ENCODE data around the gene MCM8. TPM values are rescaled to one million over a fixed set of nuclear protein-coding genes. Genes with fewer than 3 reads are reported as not detected.

MCM8 gene
- total RNA-seq, 2 experiments from 2014 or later = 46.6 to 47.8 TPM

DNA sequence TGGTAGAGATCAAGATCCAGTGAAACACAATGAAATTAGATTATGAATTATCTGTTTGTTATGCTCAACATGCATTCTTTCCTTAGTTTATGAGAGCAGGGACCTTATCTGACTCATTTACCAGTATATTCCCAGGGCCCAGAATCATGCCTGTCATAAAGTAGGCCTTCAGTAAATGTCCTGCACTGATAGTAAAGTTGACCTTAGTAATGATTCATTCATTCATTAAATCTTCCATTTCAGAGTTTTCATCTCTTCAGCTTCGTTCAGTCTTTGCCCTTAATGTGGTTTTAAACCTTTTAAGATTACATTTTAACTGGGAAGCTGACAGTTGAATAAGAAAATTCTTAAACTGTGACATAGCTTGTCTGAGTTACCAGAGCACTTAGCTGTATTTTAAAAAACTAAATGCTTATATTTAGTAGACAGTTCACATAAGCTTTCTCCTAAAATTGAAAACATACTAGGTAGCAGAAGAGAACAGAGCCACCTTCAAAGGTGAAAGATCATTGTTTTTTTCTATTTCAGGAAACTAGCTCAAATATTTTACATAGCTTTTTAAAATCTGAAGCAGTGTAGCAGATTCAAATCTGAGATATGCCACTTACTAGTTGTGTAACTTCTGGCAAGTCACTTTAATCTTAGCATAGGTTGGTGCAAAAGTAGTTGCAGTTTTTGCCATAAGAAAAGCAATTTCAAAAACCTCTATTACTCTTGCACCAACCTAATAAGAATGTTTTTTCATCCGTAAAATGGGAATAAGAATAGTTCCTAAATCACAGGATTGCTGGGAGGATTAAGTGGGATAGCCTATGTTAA is 41.4 kb downstream of the MCM8 start:
- Mint-ChIP-seq H3K4me3 (no peak overlapping the region), H3K27ac (no peak overlapping the region), H3K27me3 (no peaks in the 10 kb centered on the region), H3K4me1 (ENCODE audit: low read depth) (peaks cover 10% of the 10 kb centered on the region), H3K36me3 (ENCODE audit: low read depth) (peaks cover 40% of the 10 kb centered on the region), H3K9me3 (no peaks in the 10 kb centered on the region)
- intact Hi-C loops (cut with micrococcal nuclease) = no loop called here
- TF ChIP-seq, protein P1, sequence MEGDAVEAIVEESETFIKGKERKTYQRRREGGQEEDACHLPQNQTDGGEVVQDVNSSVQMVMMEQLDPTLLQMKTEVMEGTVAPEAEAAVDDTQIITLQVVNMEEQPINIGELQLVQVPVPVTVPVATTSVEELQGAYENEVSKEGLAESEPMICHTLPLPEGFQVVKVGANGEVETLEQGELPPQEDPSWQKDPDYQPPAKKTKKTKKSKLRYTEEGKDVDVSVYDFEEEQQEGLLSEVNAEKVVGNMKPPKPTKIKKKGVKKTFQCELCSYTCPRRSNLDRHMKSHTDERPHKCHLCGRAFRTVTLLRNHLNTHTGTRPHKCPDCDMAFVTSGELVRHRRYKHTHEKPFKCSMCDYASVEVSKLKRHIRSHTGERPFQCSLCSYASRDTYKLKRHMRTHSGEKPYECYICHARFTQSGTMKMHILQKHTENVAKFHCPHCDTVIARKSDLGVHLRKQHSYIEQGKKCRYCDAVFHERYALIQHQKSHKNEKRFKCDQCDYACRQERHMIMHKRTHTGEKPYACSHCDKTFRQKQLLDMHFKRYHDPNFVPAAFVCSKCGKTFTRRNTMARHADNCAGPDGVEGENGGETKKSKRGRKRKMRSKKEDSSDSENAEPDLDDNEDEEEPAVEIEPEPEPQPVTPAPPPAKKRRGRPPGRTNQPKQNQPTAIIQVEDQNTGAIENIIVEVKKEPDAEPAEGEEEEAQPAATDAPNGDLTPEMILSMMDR (IDR thresholded peaks at IDR 0.05) = no peak
- no peak for ATAC-seq
- DNase-seq = no peak
- POLR2A ChIA-PET = no interaction called here
- CTCF ChIA-PET = interaction anchor here (0.7 kb wide), 1 partner anchor 463 kb away, joined by 3 read pairs; no protein-coding TSS in a partner anchor

DNA sequence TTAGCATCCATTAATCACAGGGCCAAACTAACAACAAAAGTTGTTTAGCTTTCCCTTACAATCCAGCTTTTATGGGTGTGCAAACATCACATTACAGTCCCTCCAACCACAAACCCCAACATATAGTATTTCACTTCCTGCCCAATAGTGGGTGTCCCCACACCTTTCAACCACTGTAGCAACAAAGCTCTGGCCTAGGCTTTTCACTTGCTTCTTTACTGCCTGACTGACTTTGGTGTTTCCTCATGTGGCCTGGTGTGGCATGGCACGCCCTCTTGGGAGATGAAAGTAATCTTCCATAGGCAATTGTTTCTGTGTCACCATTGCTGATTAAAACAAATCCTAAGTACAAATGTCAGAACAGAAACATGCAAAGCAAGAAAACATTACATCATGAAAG is 46.3 kb downstream of the MCM8 start:
- ChIA-PET POLR2A (interaction anchor here (0.6 to 1.2 kb wide), 4 partner anchors 10 to 101 kb away, joined by 3 to 5 read pairs (median 3); no protein-coding TSS in a partner anchor), CTCF (interaction anchor here (0.7 to 2.4 kb wide), 5 partner anchors 10 to 467 kb away, joined by 3 to 9 read pairs (median 3); no protein-coding TSS in a partner anchor)
- TF ChIP-seq, protein P1 (IDR thresholded peaks at IDR 0.05) = no peak
- Mint-ChIP-seq H3K27ac (peak overlapping the region; percentile 45), H3K27me3 (no peaks in the 10 kb centered on the region), H3K4me1 (ENCODE audit: low read depth) (peaks cover 23% of the 10 kb centered on the region), H3K36me3 (ENCODE audit: low read depth) (peaks cover 34% of the 10 kb centered on the region), H3K4me3 (no peak overlapping the region), H3K9me3 (no peaks in the 10 kb centered on the region)
- DNase-seq = peak; percentile 63
- peak; percentile 97 for ATAC-seq
- intact Hi-C loops (cut with micrococcal nuclease) = no loop called here

DNA sequence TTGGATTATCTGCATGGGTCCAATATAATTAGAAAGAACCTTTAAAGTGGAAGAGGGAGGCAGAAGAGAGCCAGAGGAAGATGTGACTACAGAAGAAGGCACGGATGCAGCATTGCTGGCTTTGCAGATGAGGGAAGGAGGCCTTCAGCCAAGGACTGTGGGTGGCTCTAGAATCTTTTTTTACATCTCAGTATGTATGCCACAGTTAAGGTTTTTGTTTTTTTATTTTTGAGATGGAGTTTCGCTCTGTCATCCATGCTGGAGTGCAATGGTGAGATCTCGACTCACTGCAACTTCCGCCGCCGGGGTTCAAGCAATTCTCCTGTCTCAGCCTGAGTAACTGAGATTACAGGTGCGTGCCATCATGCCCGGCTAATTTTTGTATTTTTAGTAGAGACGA is 49.3 kb downstream of the MCM8 start:
- Mint-ChIP-seq H3K4me1 (ENCODE audit: low read depth) (peaks cover 28% of the 10 kb centered on the region), H3K36me3 (ENCODE audit: low read depth) (peaks cover 30% of the 10 kb centered on the region), H3K4me3 (no peak overlapping the region), H3K27me3 (no peaks in the 10 kb centered on the region), H3K9me3 (no peaks in the 10 kb centered on the region), H3K27ac (no peak overlapping the region)
- TF ChIP-seq, protein P1 (IDR thresholded peaks at IDR 0.05) = no peak
- intact Hi-C loops (cut with micrococcal nuclease) = no loop called here
- POLR2A ChIA-PET = interaction anchor here (1.3 kb wide), 1 partner anchor 15 kb away, joined by 5 read pairs; no protein-coding TSS in a partner anchor
- no peak for ATAC-seq
- DNase-seq = no peak
- CTCF ChIA-PET = no interaction called here

DNA sequence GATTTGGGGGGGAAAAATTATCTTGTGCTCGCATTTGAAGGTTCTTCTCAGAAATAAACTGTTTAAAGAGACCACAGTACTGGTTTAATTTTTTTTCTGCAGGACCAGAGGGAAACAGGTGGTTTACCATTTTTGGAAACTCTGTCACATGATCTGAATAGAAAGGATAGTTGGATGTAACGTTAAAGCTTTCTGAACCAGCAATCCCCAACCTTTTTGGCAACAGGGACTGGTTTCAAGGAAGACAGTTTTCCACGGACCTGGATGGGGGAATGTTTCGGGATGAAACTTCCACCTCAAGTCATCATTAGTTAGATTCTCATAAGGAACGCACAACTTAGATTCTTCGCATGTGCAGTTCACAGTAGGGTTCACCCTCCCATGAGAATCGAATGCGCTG is 50.4 kb downstream of the MCM8 start:
- no peak overlapping the region for H3K27ac Mint-ChIP-seq
- no peaks in the 10 kb centered on the region for H3K27me3 Mint-ChIP-seq
- no peak overlapping the region for H3K4me3 Mint-ChIP-seq
- TF ChIP-seq, protein P1 (IDR thresholded peaks at IDR 0.05) = no peak
- ChIA-PET CTCF (interaction anchor here (1.2 kb wide), 1 partner anchor 15 kb away, joined by 3 read pairs; no protein-coding TSS in a partner anchor), POLR2A (interaction anchor here (1.3 to 1.6 kb wide), 2 partner anchors 16 to 19 kb away, joined by 4 to 5 read pairs; no protein-coding TSS in a partner anchor)
- intact Hi-C loops (cut with micrococcal nuclease) = no loop called here
- ATAC-seq = no peak
- H3K9me3 Mint-ChIP-seq = no peaks in the 10 kb centered on the region
- H3K4me1 Mint-ChIP-seq (ENCODE audit: low read depth) = peaks cover 28% of the 10 kb centered on the region
- H3K36me3 Mint-ChIP-seq (ENCODE audit: low read depth) = peaks cover 20% of the 10 kb centered on the region
- no peak for DNase-seq

DNA sequence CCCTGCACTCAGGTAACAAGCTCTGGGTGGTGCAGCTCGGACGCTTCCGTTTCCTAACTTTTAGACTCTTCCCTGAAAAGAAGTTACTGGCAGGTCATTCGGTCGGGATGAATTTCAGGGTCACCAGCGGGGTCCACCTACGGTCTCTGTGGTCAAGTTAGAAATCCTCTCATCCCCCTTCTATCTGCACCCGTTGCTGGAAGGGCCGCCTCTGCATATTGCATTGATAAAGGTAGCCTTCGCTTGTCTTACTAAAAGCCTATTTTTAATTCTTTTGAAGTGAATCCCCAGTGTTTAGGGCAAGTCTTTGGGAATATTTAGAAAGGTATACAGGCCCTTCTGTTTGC is 56.1 kb downstream of the MCM8 start:
- DNase-seq = peak; percentile 4
- CTCF ChIA-PET = interaction anchor here (1.8 kb wide), 1 partner anchor 478 kb away, joined by 4 read pairs; no protein-coding TSS in a partner anchor
- peaks cover 28% of the 10 kb centered on the region for H3K36me3 Mint-ChIP-seq (ENCODE audit: low read depth)
- no peaks in the 10 kb centered on the region for H3K27me3 Mint-ChIP-seq
- TF ChIP-seq, protein P1 (IDR thresholded peaks at IDR 0.05) = no peak
- H3K9me3 Mint-ChIP-seq = no peaks in the 10 kb centered on the region
- peak overlapping the region; percentile 92 for H3K27ac Mint-ChIP-seq
- ATAC-seq = no peak
- peaks cover 26% of the 10 kb centered on the region for H3K4me1 Mint-ChIP-seq (ENCODE audit: low read depth)
- peak overlapping the region; percentile 94 for H3K4me3 Mint-ChIP-seq
- POLR2A ChIA-PET = interaction anchor here (0.8 kb wide), 1 partner anchor 10 kb away, joined by 3 read pairs; no protein-coding TSS in a partner anchor
- intact Hi-C loops (cut with micrococcal nuclease) = no loop called here
